Uterus (tissue), 4 donors: Measurements from ENCODE around the gene TTC19. TPM values are rescaled to one million over a fixed set of nuclear protein-coding genes. Genes with fewer than 3 reads are reported as not detected.

Experiments used
- DNase-seq, 2 donors: peaks; one replicate each; pipeline ENCODE4 v3.0.0-alpha.2; 2019 to 2020
- H3K27ac ChIP-seq, 2 donors: fragments of 200-600 bp; sonication (generic); 1 replicate in 1 of 2; 2 replicates in 1 of 2; pipeline ENCODE4 v1.5.1; 2016 to 2018
- H3K27me3 ChIP-seq, 2 donors: fragments of 200-600 bp; sonication (generic); one replicate each; pipeline ENCODE4 v1.5.1; 2018 to 2019; ENCODE audit warnings: control low read depth in 1 of 2
- H3K36me3 ChIP-seq, 2 donors: fragments of 200-600 bp; sonication (generic); one replicate each; pipeline ENCODE4 v1.5.1; 2019; ENCODE audit warnings: control low read depth in 1 of 2
- H3K4me1 ChIP-seq, 2 donors: fragments of 200-600 bp; sonication (generic); one replicate each; pipeline ENCODE4 v1.5.1; 2018 to 2019; ENCODE audit warnings: control low read depth in 1 of 2
- H3K4me3 ChIP-seq, 2 donors: fragments of 200-600 bp; sonication (generic); 1 replicate in 1 of 2; 2 replicates in 1 of 2; pipeline ENCODE4 v1.5.1; 2018 to 2019; ENCODE audit warnings: mild to moderate bottlenecking in 1 of 2
- H3K9me3 ChIP-seq, 2 donors: fragments of 200-600 bp; sonication (generic); one replicate each; pipeline ENCODE4 v1.5.1; 2019; ENCODE audit warnings: control low read depth in 1 of 2
- CTCF ChIP-seq, 4 experiments: fragments of 200-600 bp in 2 of 4; fragments of 450-650 bp in 2 of 4; sonication (generic) in 2 of 4; IDR thresholded peaks; one replicate each; pipeline ENCODE4 v1.5.1; 2016 to 2019; ENCODE audit warnings: antibody characterized with exemption in 4 of 4, mild to moderate bottlenecking in 2 of 4, moderate library complexity in 1 of 4
- POLR2A ChIP-seq, 2 donors: fragments of 450-650 bp; IDR thresholded peaks; one replicate each; pipeline ENCODE4 v1.6.1; 2016; ENCODE audit warnings: antibody characterized with exemption in 2 of 2, mild to moderate bottlenecking in 1 of 2, moderate library complexity in 1 of 2
- intact Hi-C: fragments of 100-400 bp; cut with DNase I; formaldehyde crosslinking; loops from one replicate; pipeline ENCODE4 v1.15.1; 2023; ENCODE audit warnings: low total_unique reads
- total RNA-seq, 4 donors: library from RNA; depleted of rRNA in 3 of 4; stranded (reverse); fragments of >200 nt in 3 of 4; gene quantifications; one replicate each; pipeline versions ENCODE4 v1.1.0 to v1.2.4, GENCODE V29; 2014 to 2023
- donor health status: DM: yes; HTN: yes; CAD: no.

Gene TTC19
- total RNA-seq, 4 donors from 2014 or later: 38.4 to 71.2 (median 52.0) TPM

GRCh38 chr17:15963670-15964110, 35.9 kb upstream of the TTC19 start:
- intact Hi-C loops: no loop called here
- no peak for DNase-seq
- H3K4me3 ChIP-seq: no peak overlapping the region
- H3K27ac ChIP-seq: no peak overlapping the region
- H3K4me1 ChIP-seq: no peaks in the 10 kb centered on the region
- no peaks in the 10 kb centered on the region for H3K36me3 ChIP-seq
- no peaks in the 10 kb centered on the region for H3K27me3 ChIP-seq
- H3K9me3 ChIP-seq: no peaks in the 10 kb centered on the region
- TF ChIP-seq CTCF (IDR thresholded peaks at IDR 0.05) (no peak), POLR2A (IDR thresholded peaks at IDR 0.05) (no peak)

GRCh38 chr17:15965528-15965927, 34.1 kb upstream of the TTC19 start:
- TF ChIP-seq CTCF (IDR thresholded peaks at IDR 0.05): no peak
- Histone ChIP-seq H3K36me3 (no peaks in the 10 kb centered on the region), H3K4me1 (no peaks in the 10 kb centered on the region), H3K27me3 (no peaks in the 10 kb centered on the region), H3K4me3 (no peak overlapping the region), H3K9me3 (no peaks in the 10 kb centered on the region), H3K27ac (no peak overlapping the region)
- DNase-seq: no peak
- intact Hi-C loops: no loop called here

- Histone ChIP-seq H3K27me3 (no peaks in the 10 kb centered on the region), H3K36me3 (no peaks in the 10 kb centered on the region), H3K27ac (no peak overlapping the region), H3K4me3 (no peak overlapping the region), H3K9me3 (no peaks in the 10 kb centered on the region), H3K4me1 (no peaks in the 10 kb centered on the region)
- intact Hi-C loops: no loop called here
- no peak for DNase-seq
- TF ChIP-seq CTCF (IDR thresholded peaks at IDR 0.05): no peak
- TF ChIP-seq POLR2A (IDR thresholded peaks at IDR 0.05): no peak
Observed at GRCh38 chr17:15966183-15966878, 33.3 kb upstream of the TTC19 start.

- no peak for TF ChIP-seq POLR2A (IDR thresholded peaks at IDR 0.05)
- no peak for TF ChIP-seq CTCF (IDR thresholded peaks at IDR 0.05)
- Histone ChIP-seq H3K27me3 (no peaks in the 10 kb centered on the region), H3K27ac (no peak overlapping the region), H3K4me1 (no peaks in the 10 kb centered on the region), H3K9me3 (no peaks in the 10 kb centered on the region), H3K36me3 (no peaks in the 10 kb centered on the region), H3K4me3 (no peak overlapping the region)
- DNase-seq: peak in 1 of 2 donors; percentile 8
- intact Hi-C loops: no loop called here
Observed at GRCh38 chr17:15966879-15967248, 32.8 kb upstream of the TTC19 start.

GRCh38 chr17:15967706-15968399, 31.8 kb upstream of the TTC19 start:
- peak in 1 of 2 donors; percentile 3 for DNase-seq
- intact Hi-C loops: no loop called here
- Histone ChIP-seq H3K4me3 (no peak overlapping the region), H3K27me3 (no peaks in the 10 kb centered on the region), H3K36me3 (no peaks in the 10 kb centered on the region), H3K4me1 (no peaks in the 10 kb centered on the region), H3K27ac (no peak overlapping the region), H3K9me3 (no peaks in the 10 kb centered on the region)
- no peak for TF ChIP-seq POLR2A (IDR thresholded peaks at IDR 0.05)
- no peak for TF ChIP-seq CTCF (IDR thresholded peaks at IDR 0.05)
